ENCODE measurements around the gene OR4D2. TPM values are rescaled to one million over a fixed set of nuclear protein-coding genes. Genes with fewer than 3 reads are reported as not detected.

OR4D2 gene
- total and polyA plus RNA-seq, 2 of the 13 experiments (the other 11 are each of a cell fraction or from before 2014, with no cell fraction given), result not detected

DNA sequence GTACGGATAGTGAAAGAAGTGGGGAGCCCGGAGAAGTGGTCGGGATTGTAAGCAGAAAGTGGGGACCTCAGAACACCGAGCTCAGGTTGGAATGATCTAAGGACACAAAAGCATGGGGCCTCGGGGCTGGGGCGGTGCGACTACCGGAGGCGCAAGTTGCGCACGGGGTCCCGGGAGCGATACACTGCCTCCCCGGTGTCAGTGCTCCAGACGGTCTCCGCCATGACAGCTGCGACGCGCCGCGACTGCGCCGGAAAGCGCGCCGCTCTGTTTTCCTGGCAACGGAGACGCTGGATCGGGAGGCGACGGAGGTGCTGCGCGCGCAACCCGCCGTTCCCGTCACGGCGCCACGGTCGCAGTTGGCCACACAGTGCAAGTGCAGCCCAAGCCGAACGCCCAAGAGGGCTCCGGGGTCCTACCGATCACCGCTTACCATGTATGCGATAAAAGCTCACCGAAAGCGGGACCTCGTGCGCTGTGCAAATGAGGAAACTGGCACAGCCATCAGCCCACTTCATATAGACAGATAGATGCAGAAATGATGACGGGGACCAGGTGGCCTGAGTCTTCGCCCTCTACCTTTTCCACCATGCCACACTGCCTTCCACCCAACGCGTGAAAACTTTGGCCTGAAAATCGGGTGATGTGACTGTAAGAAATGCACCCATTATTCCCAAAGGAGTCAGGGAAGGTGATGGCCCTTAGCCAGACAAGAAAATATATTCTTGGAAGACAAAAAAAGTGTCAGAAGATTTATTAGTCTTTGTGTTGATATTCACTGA lies 52.4 kb downstream of the OR4D2 start, which contains the start of gene MKS1 (continued):
- TF ChIP-seq KLF11 (CRISPR knock-in tag; IDR thresholded peaks at IDR 0.05) (no peak), ZIK1 (CRISPR knock-in tag; IDR thresholded peaks at IDR 0.05; ENCODE audit: borderline replicate concordance, low read depth) (peak; percentile 74; the same call in 1 of the 2 replicates), SP4 (CRISPR knock-in tag; IDR thresholded peaks at IDR 0.05) (no peak), NFYC (CRISPR knock-in tag; IDR thresholded peaks at IDR 0.05) (peak; percentile 44; the same call in 1 of the 2 replicates), ZNF260 (CRISPR knock-in tag; IDR thresholded peaks at IDR 0.05; ENCODE audit: borderline replicate concordance, low read depth) (no peak), GLI4 (CRISPR knock-in tag; IDR thresholded peaks at IDR 0.05; ENCODE audit: borderline replicate concordance) (0 out of 2 replicates have a peak, but pooled peaks have one; percentile 83), ZNF44 (CRISPR knock-in tag; IDR thresholded peaks at IDR 0.05) (peak; percentile 86), ZNF263 (CRISPR knock-in tag; IDR thresholded peaks at IDR 0.05) (peak; percentile 54; the same call in 1 of the 2 replicates), ATF1 (CRISPR knock-in tag; IDR thresholded peaks at IDR 0.05) (peak; percentile 92), TBL1XR1 (IDR thresholded peaks at IDR 0.05; ENCODE audit: borderline replicate concordance, low read length, partially characterized antibody) (no peak), KMT2A (CRISPR knock-in tag; IDR thresholded peaks at IDR 0.05) (peak; percentile 88; the same call in 1 of the 2 replicates), ZNF512 (CRISPR knock-in tag; IDR thresholded peaks at IDR 0.05) (0 out of 2 replicates have a peak, but pooled peaks have one; percentile 5), TRAFD1 (CRISPR knock-in tag; IDR thresholded peaks at IDR 0.05; ENCODE audit: borderline replicate concordance) (peak; percentile 31; the same call in 1 of the 2 replicates), XRCC5 (optimal IDR thresholded peaks at IDR 0.05; ENCODE audit: low read length) (peak; percentile 96), ZNF329 (CRISPR knock-in tag; IDR thresholded peaks at IDR 0.05; ENCODE audit: low read depth) (no peak), CHCHD3 (CRISPR knock-in tag; IDR thresholded peaks at IDR 0.05) (0 out of 2 replicates have a peak, but pooled peaks have one; percentile 27), ZNF280D (CRISPR knock-in tag; IDR thresholded peaks at IDR 0.05) (no peak), ZNF737 (CRISPR knock-in tag; IDR thresholded peaks at IDR 0.05; ENCODE audit: borderline replicate concordance) (no peak), ZNF672 (CRISPR knock-in tag; IDR thresholded peaks at IDR 0.05) (no peak), AKAP8 (CRISPR knock-in tag; IDR thresholded peaks at IDR 0.05) (0 out of 2 replicates have a peak, but pooled peaks have one; percentile 57)
- TF ChIP-seq, protein P1, sequence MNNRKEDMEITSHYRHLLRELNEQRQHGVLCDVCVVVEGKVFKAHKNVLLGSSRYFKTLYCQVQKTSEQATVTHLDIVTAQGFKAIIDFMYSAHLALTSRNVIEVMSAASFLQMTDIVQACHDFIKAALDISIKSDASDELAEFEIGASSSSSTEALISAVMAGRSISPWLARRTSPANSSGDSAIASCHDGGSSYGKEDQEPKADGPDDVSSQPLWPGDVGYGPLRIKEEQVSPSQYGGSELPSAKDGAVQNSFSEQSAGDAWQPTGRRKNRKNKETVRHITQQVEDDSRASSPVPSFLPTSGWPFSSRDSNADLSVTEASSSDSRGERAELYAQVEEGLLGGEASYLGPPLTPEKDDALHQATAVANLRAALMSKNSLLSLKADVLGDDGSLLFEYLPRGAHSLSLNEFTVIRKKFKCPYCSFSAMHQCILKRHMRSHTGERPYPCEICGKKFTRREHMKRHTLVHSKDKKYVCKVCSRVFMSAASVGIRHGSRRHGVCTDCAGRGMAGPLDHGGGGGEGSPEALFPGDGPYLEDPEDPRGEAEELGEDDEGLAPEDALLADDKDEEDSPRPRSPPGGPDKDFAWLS (CRISPR knock-in tag; IDR thresholded peaks at IDR 0.05; ENCODE audit: borderline replicate concordance), result peak; percentile 73; the same call in 1 of the 2 replicates

Data from HepG2 (cell line).